Measurements from ENCODE around the gene CLDN19. TPM values are rescaled to one million over a fixed set of nuclear protein-coding genes. Genes with fewer than 3 reads are reported as not detected.

CLDN19 gene
- polyA plus RNA-seq, 1 donor from 2014 or later: not detected

DNA sequence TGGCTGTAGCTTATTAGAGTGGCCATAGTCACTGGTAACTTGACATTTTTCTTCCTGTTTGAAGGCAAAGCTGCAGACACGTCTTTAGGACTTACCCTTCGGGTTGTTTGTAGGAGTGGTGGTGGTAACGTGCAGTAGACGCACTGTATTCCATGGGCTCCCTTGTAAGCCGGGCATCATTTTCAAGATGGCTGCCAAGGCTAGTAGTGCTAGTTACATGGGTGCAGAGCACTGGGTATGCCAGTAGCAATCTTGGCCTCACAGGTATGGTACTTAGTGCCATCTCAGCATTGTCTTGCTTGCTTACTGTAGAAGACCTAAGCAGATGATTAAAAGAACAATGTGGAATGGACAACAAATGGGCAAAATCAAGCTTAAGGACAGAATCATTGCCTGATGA is 55.9 kb downstream of the CLDN19 start:
- H3K4me3 Mint-ChIP-seq: peak overlapping the region; percentile 91 to 99 (median 96)
- H3K9me3 Mint-ChIP-seq: peaks cover 0 to 3% (median 0%) of the 10 kb centered on the region in 3 donors
- H3K27me3 Mint-ChIP-seq: no peaks in the 10 kb centered on the region
- peaks cover 55 to 67% (median 62%) of the 10 kb centered on the region in 3 donors for H3K4me1 Mint-ChIP-seq
- no peaks in the 10 kb centered on the region for H3K36me3 Mint-ChIP-seq
- peak overlapping the region; percentile 90 to 100 (median 94) for H3K27ac Mint-ChIP-seq

Other genes with a start within 250 kb of the CLDN19 start
- gene PPIH, start 81.8 kb downstream of the CLDN19 start, polyA plus RNA-seq: 64.6 TPM
- 116 TPM for gene YBX1, start 57.8 kb downstream of the CLDN19 start, polyA plus RNA-seq
- gene P3H1, start 26.8 kb upstream of the CLDN19 start, polyA plus RNA-seq: 10.4 TPM
- gene C1orf50, start 27.0 kb upstream of the CLDN19 start, polyA plus RNA-seq: 4.2 TPM
- gene TMEM269, start 44.8 kb upstream of the CLDN19 start, polyA plus RNA-seq: not detected
- 1.9 TPM for gene ERMAP, start 76.9 kb upstream of the CLDN19 start, polyA plus RNA-seq
- gene SVBP, start 77.2 kb upstream of the CLDN19 start, polyA plus RNA-seq: 47.1 TPM
- gene ZNF691, start 106.4 kb upstream of the CLDN19 start, polyA plus RNA-seq: 10.5 TPM
- gene SLC2A1, start 218.6 kb upstream of the CLDN19 start, polyA plus RNA-seq: 90.6 TPM

All from IgD-negative memory B cell (primary cell).